HG03060 (cell line): ENCODE measurements around the gene JTB.

Experiments
- ATAC-seq: cut with Tn5 transposase; IDR thresholded peaks from one replicate; pipeline ENCODE4 v1.9.1; 2021; ENCODE audit warnings: low read depth, moderate number of reproducible peaks; ENCODE audit not compliant: unreplicated experiment

JTB gene

DNA sequence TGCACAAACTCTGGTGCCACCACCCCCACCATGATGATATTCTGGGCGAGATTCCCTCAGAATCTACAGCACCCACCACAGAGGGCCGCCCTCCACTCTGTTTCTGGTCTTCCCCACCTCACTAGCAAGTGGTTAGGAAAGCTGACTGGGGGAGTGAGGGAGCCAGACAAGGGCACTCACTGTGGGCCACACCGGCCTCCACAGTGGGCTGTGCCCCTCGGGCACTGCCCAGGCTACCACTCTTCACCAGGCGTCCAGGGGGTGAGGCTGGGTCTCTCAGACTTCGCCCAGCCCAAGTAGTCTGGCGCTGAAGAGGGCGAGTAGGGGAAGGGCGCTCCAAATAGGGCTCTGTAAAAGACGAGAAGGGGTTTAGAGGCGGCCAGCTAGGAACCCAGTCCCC, 43.5 kb downstream of the JTB start:
- no peak for ATAC-seq

DNA sequence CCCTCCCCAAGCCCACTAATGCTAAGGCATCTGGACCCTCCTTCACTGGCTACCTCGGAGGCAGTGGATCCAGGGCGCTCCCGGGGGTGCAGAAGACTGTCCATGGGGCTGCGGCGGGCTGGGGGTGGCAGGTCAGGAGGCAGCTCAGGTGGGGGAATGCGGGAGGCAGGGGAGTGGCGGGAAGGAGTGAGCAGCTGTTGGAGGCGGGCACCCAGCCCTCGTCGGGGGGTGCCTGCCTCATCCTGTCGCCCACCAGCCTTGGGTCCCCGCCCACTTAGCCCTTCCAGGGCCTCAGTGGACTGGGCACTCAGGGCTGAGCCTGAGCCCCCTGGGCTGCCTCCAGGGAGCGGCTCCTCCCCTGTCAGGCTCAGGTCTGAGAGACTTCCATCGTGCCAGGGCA, 44.0 kb downstream of the JTB start:
- ATAC-seq: no peak

DNA sequence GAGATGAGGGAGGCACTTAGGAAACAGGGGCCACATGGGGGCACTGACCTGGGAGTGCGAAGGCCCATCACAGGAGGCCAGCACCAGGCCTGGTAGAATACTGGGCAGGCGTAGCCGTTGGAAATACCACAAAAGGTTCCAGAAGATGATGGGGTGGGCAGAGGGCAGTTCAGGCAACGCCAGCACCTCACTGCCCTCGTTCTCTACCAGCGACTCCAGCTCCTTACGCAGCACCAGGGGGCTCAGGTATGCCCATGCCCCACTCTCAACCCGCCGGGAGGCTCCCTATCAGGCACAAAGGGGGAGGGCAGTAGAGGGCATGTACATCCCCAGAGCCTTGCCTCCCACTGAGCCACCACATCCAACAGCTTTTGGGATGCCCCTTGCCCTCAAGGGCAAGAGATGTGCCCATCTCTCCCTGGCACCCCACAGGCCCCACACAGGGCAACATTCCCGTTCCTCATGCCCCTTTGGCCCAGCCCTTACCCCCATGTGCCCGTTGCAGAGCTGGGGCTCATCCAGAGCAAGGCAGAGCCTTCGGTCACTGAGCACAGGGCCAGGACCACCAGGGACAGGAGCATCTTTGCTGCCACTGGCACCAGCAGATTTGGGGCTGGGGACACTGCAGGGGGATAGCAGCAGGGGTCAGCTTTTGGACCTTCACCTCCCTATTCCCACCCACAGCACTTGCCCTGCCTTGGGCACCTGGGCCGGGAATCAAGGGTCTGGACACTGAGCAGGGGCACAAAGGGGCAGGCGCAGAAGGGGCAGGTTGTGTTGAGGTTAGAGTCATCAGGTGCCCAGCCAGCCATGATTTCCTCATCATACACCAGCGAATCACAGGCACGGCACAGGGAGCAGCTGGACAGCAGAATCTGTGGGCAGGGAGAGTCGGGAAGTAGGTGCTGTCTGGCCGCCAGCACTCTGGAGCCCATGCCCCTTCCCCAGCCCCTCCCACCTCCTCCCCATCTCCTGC, 45.0 kb downstream of the JTB start:
- ATAC-seq: no peak

DNA sequence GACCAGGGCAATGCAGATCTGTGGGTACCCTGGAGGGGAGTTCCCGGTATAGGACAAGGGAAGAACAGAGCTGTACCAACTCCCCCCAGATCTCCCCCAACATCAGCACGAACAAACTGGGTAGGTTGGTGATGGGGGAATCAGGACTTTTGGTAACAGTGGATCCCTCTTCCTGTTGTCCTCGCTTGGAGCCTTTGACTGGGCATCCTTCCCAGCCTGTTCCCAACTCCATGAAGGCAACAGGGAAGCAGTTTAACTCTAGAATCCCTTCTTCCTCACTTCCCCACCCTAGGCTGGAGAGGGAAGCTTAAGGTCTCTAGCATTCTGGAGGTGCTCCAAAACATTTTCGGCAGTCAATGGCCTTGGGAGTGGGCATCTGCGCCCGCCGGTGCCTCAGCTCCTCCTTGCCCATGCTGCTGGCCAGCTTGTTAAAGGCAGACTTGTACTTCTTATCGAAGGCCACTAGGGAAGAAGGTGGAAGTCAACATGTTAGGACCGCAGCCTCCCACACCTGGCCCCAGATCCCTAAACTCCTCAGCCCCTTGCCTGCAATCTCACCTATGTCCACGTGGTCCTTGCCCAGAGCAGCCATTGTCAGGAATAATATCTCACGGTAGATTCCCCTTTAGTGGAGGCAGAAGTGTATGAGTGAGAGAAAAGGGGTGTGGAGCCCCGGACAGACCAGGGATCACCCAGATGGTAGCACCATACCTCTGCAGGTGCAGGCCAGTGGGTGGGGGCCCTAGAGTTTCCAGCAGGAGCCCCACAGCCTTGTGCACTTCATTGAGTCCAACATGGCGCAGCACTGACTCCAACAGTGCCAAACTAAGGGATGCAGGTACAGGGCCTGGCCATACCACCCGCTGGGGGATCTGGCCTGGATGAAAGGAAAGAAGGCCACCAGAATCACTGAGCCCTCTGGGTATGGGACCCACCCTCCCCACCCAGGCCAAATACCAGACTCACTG, 47.2 kb downstream of the JTB start:
- no peak for ATAC-seq

DNA sequence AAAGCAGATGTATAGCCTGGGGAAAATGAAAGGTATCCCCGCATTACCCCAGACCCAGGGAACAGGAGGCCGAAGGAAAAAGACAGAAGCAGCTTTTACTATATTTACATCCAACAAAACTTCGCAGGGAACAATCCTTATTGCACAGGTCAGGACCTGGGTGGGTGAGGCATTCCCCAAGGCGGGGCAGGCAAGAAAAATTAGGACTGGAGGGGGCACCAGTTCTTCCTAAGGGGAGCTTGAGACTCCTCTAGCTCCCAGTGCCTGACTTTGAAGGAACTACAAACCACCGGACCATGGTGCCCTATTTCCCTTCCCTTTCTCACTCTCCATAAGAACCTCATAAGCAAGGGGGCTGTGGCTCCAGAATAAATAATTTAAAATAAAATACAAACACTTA, 48.0 kb downstream of the JTB start:
- ATAC-seq: no peak

DNA sequence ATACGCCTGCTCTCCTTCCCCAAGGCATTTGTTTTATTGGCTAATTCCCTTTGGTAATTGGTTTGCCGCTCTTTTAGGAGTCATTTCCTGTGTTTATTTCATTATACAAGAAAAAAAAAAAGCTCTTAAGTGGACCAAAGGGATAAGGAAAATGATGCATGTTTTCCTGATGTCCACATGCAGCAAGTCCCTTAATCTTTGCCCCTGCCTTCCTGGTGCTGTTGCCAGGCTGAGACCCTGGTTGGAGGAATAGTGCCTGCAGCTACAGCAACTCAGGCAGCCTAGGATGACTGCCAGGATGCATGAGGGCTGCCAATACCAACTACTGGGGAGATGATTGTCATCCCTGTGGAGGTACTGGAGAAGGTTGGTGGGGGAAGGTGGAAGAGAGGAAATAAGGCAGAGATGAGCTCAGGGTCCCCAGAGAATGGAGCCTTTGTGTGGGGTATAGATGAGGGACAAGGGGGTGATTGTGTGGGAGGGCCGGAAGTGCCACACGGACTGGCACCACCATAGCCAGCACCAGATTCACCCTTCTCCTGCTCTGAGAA, 48.6 kb downstream of the JTB start:
- ATAC-seq: no peak

DNA sequence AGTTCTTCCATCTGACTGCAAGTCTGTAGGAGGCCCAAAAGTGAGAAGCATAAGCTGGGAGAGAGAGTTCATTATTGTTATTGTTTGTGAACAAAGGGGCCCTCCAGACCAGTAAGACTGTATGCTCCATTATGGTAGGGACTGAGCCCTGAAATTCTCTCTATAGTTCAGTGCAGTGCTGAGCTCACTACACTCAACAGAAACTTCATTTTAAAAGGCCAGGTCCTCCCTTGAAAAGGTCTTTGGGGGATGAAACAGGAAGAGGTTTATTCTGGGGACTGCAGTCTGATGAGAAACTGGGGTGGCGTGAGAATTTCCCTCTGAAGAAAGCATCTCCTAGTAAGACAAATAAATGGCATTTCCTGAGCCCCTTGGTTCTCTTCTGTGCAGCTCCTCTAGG, 49.2 kb downstream of the JTB start:
- ATAC-seq: no peak

DNA sequence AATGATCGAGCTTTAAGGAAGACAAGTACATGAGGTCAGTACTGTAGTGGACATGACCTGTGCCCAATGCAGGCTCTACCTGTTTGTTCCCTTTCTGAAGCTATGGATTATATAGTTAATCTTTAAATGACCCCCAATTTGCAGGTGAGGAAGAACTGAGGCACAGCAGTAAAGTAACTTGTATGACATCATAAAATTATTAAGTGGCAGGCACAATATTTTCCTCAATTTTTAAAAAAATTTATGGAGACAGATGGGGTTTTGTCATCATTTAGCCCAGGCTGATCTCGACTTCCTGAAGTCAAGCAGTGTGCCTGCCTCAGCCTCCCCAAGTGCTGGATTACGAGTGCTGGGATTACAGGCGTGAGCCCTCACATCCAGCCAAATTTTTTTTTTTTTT, 51.1 kb downstream of the JTB start:
- ATAC-seq: no peak
